WTC11 (cell line): ENCODE data around the gene LENG1. TPM values are rescaled to one million over a fixed set of nuclear protein-coding genes. Genes with fewer than 3 reads are reported as not detected.

Source experiments
- ATAC-seq: fragments of 200-7000 bp; cut with Tn5 transposase; 2 replicates; pipeline ENCODE4 v1.10.0; 2021; ENCODE audit warnings: mild to moderate bottlenecking, moderate library complexity
- CTCF ChIA-PET: fragments of 300-600 bp; sonication (Branson Sonifier 250); formaldehyde crosslinking; loops from one replicate; lab custom pipeline; 2021; ENCODE audit warnings: antibody characterized with exemption; lab: Charles Lee
- POLR2A ChIA-PET: fragments of 350-600 bp; sonication (Branson Sonifier 250); formaldehyde crosslinking; loops from one replicate; lab custom pipeline; 2021; ENCODE audit warnings: antibody characterized with exemption; lab: Charles Lee
- DNase-seq: peaks from one replicate; pipeline ENCODE4 v3.0.0; 2021; ENCODE audit warnings: low spot score
- H3K27ac Mint-ChIP-seq: 2 replicates; pipeline ENCODE4 v1.8.0; 2021; ENCODE audit warnings: mixed read lengths
- H3K27me3 Mint-ChIP-seq: 2 replicates; pipeline ENCODE4 v1.8.0; 2021; ENCODE audit warnings: low read depth, mild to moderate bottlenecking, moderate library complexity, mixed read lengths
- H3K36me3 Mint-ChIP-seq: 2 replicates; pipeline ENCODE4 v1.8.0; 2021; ENCODE audit warnings: mixed read lengths
- H3K4me1 Mint-ChIP-seq: 2 replicates; pipeline ENCODE4 v1.8.0; 2022; ENCODE audit warnings: mixed read lengths
- H3K4me3 Mint-ChIP-seq: 2 replicates; pipeline ENCODE4 v1.8.0; 2021; ENCODE audit warnings: mild to moderate bottlenecking, moderate library complexity, mixed read lengths
- H3K9me3 Mint-ChIP-seq: 2 replicates; pipeline ENCODE4 v1.8.0; 2021; ENCODE audit warnings: mixed read lengths
- ATF6 ChIP-seq: sonication (generic); formaldehyde crosslinking; IDR thresholded peaks from 2 replicates; pipeline ENCODE4 v1.8.1; 2023; ENCODE audit warnings: mild to moderate bottlenecking, missing genetic modification reagents
- E2F5 ChIP-seq: sonication (generic); formaldehyde crosslinking; IDR thresholded peaks from 2 replicates; pipeline ENCODE4 v1.8.1; 2022; ENCODE audit warnings: mild to moderate bottlenecking, moderate library complexity, missing genetic modification reagents
- GRHL2 ChIP-seq: fragments of 250-450 bp; sonication (Bioruptor Pico); IDR thresholded peaks from 2 replicates; pipeline ENCODE4 v1.8.0; 2022; ENCODE audit warnings: mild to moderate bottlenecking, moderate library complexity; ENCODE audit not compliant: insufficient replicate concordance, severe bottlenecking
- HMGA2 ChIP-seq: fragments of 250-450 bp; sonication (Bioruptor Pico); IDR thresholded peaks from 2 replicates; pipeline ENCODE4 v1.4.0; 2021; ENCODE audit warnings: mild to moderate bottlenecking, moderate library complexity
- JAZF1 ChIP-seq: fragments of 250-450 bp; sonication (Bioruptor Pico); IDR thresholded peaks from 2 replicates; pipeline ENCODE4 v1.9.0; 2021; ENCODE audit warnings: moderate library complexity, mild to moderate bottlenecking, inconsistent platforms
- NR1H2 ChIP-seq: sonication (generic); formaldehyde crosslinking; IDR thresholded peaks from 2 replicates; pipeline ENCODE4 v1.9.0; 2021; ENCODE audit warnings: mild to moderate bottlenecking, moderate library complexity, missing genetic modification reagents
- USF2 ChIP-seq: sonication (generic); formaldehyde crosslinking; IDR thresholded peaks from 2 replicates; pipeline ENCODE4 v1.8.1; 2023; ENCODE audit warnings: mild to moderate bottlenecking, missing genetic modification reagents, moderate library complexity
- ZBTB21 ChIP-seq: sonication (generic); formaldehyde crosslinking; IDR thresholded peaks from 2 replicates; pipeline ENCODE4 v1.8.1; 2023; ENCODE audit warnings: mild to moderate bottlenecking, missing genetic modification reagents, borderline replicate concordance
- ZNF138 ChIP-seq: sonication (generic); formaldehyde crosslinking; conservative IDR thresholded peaks from 2 replicates; pipeline ENCODE4 v1.8.1; 2022; ENCODE audit warnings: mild to moderate bottlenecking, moderate library complexity, missing genetic modification reagents
- total RNA-seq: library from RNA; stranded (reverse); gene quantifications from 3 replicates; pipeline ENCODE4 v1.2.3, GENCODE V29; 2021
- TF ChIP-seq, protein P1 (sequence below): fragments of 250-450 bp; sonication (Bioruptor Pico); IDR thresholded peaks from 2 replicates; pipeline ENCODE4 v1.9.0; 2021; ENCODE audit warnings: mild to moderate bottlenecking
- TF ChIP-seq, protein P2 (sequence below): fragments of 250-450 bp; sonication (Bioruptor Pico); IDR thresholded peaks from 2 replicates; pipeline ENCODE4 v1.9.0; 2021; ENCODE audit warnings: mild to moderate bottlenecking, borderline replicate concordance
- TF ChIP-seq, protein P3 (sequence below): sonication (generic); formaldehyde crosslinking; IDR thresholded peaks from 2 replicates; pipeline ENCODE4 v1.8.1; 2022; ENCODE audit warnings: mild to moderate bottlenecking, missing genetic modification reagents, moderate library complexity, borderline replicate concordance
- TF ChIP-seq, protein P4 (sequence below): sonication (generic); formaldehyde crosslinking; IDR thresholded peaks from 2 replicates; pipeline ENCODE4 v1.8.0; 2022; ENCODE audit warnings: mild to moderate bottlenecking, missing genetic modification reagents
- TF ChIP-seq, protein P5 (sequence below): sonication (generic); formaldehyde crosslinking; IDR thresholded peaks from 2 replicates; pipeline ENCODE4 v1.8.1; 2022; ENCODE audit warnings: missing genetic modification reagents, borderline replicate concordance
- TF ChIP-seq, protein P6 (sequence below): fragments of 250-450 bp; sonication (Bioruptor Pico); IDR thresholded peaks from 2 replicates; pipeline ENCODE4 v1.9.0; 2021; ENCODE audit warnings: moderate library complexity, mild to moderate bottlenecking, inconsistent platforms, borderline replicate concordance

The LENG1 gene
- total RNA-seq, 1 experiment from 2014 or later: 4.9 TPM

DNA sequence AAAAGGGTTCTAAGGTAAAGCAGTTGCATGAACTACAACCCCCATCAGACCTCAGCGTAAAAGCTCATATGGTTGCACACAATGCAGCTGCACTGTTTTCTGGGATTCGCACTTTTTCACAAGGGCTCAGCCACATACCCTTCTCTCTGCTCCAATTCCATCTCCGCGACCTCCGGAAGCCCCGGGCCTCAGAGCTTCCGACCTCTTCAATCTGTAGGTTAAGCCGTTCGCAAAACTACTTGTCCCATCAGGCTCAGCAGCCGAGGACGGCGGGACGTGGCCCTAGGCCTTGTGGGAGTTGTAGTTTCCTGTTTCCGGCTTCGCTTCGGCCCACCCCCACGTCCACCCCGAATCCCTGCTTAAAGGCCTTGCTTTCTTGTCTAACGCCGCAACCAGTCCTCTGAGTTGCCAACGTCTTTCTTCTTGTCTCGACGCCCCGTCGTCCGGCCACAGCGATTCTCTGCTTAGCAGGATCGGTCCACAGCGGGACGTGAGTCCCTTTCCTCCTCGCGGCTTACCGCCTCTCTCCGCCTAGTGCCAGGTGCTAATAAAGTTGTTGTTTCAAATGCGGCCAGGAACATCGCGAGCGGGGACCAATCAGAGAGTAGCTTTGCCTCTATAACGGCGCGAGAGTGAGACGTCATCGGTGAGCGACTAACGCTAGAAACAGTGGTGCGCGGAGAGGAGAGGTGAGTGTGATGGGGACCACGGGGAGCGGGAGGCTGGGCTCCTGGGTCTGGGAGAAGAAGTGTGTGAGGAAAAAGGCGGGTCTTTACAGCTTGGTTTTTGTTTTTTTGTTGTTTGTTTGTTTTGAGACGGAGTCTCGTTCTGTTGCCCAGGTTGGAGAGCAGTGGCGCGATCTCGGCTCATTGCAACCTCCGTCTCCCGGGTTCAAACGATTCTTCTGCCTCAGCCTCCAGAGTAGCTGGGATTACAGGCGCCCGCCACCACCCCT is 44.1 kb downstream of the LENG1 start, which contains the start of the genes PRPF31 and TFPT (continued):
- TF ChIP-seq, protein P1, sequence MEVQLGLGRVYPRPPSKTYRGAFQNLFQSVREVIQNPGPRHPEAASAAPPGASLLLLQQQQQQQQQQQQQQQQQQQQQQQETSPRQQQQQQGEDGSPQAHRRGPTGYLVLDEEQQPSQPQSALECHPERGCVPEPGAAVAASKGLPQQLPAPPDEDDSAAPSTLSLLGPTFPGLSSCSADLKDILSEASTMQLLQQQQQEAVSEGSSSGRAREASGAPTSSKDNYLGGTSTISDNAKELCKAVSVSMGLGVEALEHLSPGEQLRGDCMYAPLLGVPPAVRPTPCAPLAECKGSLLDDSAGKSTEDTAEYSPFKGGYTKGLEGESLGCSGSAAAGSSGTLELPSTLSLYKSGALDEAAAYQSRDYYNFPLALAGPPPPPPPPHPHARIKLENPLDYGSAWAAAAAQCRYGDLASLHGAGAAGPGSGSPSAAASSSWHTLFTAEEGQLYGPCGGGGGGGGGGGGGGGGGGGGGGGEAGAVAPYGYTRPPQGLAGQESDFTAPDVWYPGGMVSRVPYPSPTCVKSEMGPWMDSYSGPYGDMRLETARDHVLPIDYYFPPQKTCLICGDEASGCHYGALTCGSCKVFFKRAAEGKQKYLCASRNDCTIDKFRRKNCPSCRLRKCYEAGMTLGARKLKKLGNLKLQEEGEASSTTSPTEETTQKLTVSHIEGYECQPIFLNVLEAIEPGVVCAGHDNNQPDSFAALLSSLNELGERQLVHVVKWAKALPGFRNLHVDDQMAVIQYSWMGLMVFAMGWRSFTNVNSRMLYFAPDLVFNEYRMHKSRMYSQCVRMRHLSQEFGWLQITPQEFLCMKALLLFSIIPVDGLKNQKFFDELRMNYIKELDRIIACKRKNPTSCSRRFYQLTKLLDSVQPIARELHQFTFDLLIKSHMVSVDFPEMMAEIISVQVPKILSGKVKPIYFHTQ (CRISPR knock-in tag): 0 out of 2 replicates have a peak, but pooled peaks have one; percentile 20

DNA sequence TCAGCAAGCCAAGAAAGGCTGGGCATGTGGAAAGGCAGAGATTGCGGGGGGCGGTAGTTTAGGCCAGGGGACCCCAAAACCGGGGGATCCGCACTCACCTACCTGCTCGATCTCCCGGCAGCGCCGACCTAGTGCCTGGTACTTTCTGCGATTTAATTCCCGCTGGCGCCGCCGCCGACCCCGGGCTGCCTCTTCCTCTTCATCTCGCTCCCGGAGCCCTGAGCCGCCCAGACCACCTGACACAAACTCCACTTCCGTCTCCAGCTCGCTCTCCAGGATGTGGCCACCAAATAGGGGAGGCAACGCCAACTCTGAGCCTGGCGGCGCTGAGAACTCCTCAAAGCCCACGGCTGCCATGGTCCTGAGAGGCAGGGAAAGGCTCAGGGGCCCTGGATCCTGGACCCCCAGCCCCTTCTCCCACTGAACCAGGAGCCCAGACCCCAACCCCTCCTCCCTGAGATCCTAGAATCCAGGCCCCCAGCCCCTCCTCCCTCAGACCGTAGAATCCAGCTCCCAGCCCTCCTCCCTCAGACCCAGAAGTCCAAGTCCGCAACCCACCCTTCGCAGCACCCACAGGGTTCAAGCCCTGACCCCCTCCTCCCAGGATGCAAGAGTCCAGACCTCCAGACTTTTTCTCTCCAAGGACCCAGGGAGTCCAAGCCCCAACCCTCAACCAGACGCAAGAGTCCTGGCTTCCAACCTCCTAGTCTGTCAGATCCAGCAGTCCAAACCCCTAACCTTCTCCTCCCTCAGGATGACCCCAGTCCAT is 45.0 kb downstream of the LENG1 start:
- DNase-seq (no peak), ATAC-seq (peak; percentile 17)
- CTCF ChIA-PET: interaction anchor here (0.8 to 2.5 kb wide), 9 partner anchors 17 to 202 kb away, joined by 3 to 9 read pairs (median 3); partner anchors contain the start of gene CNOT3
- Mint-ChIP-seq H3K4me1 (peaks cover 22% of the 10 kb centered on the region), H3K36me3 (peaks cover 28% of the 10 kb centered on the region), H3K9me3 (no peaks in the 10 kb centered on the region), H3K27me3 (no peaks in the 10 kb centered on the region; the same call in 1 of the 2 replicates), H3K4me3 (peak overlapping the region; percentile 95), H3K27ac (peak overlapping the region; percentile 93)
- POLR2A ChIA-PET: interaction anchor here (0.5 to 3.1 kb wide), 5 partner anchors 11 to 247 kb away, joined by 3 to 23 read pairs (median 5); partner anchors contain the start of genes CNOT3, MYADM and NDUFA3
- no peak for TF ChIP-seq JAZF1
- TF ChIP-seq GRHL2 (CRISPR knock-in tag): no peak
- TF ChIP-seq, protein P2, sequence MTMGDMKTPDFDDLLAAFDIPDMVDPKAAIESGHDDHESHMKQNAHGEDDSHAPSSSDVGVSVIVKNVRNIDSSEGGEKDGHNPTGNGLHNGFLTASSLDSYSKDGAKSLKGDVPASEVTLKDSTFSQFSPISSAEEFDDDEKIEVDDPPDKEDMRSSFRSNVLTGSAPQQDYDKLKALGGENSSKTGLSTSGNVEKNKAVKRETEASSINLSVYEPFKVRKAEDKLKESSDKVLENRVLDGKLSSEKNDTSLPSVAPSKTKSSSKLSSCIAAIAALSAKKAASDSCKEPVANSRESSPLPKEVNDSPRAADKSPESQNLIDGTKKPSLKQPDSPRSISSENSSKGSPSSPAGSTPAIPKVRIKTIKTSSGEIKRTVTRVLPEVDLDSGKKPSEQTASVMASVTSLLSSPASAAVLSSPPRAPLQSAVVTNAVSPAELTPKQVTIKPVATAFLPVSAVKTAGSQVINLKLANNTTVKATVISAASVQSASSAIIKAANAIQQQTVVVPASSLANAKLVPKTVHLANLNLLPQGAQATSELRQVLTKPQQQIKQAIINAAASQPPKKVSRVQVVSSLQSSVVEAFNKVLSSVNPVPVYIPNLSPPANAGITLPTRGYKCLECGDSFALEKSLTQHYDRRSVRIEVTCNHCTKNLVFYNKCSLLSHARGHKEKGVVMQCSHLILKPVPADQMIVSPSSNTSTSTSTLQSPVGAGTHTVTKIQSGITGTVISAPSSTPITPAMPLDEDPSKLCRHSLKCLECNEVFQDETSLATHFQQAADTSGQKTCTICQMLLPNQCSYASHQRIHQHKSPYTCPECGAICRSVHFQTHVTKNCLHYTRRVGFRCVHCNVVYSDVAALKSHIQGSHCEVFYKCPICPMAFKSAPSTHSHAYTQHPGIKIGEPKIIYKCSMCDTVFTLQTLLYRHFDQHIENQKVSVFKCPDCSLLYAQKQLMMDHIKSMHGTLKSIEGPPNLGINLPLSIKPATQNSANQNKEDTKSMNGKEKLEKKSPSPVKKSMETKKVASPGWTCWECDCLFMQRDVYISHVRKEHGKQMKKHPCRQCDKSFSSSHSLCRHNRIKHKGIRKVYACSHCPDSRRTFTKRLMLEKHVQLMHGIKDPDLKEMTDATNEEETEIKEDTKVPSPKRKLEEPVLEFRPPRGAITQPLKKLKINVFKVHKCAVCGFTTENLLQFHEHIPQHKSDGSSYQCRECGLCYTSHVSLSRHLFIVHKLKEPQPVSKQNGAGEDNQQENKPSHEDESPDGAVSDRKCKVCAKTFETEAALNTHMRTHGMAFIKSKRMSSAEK: no peak
- no peak for TF ChIP-seq E2F5 (CRISPR knock-in tag)
- TF ChIP-seq, protein P3, sequence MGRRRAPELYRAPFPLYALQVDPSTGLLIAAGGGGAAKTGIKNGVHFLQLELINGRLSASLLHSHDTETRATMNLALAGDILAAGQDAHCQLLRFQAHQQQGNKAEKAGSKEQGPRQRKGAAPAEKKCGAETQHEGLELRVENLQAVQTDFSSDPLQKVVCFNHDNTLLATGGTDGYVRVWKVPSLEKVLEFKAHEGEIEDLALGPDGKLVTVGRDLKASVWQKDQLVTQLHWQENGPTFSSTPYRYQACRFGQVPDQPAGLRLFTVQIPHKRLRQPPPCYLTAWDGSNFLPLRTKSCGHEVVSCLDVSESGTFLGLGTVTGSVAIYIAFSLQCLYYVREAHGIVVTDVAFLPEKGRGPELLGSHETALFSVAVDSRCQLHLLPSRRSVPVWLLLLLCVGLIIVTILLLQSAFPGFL (CRISPR knock-in tag): no peak
- TF ChIP-seq, protein P4, sequence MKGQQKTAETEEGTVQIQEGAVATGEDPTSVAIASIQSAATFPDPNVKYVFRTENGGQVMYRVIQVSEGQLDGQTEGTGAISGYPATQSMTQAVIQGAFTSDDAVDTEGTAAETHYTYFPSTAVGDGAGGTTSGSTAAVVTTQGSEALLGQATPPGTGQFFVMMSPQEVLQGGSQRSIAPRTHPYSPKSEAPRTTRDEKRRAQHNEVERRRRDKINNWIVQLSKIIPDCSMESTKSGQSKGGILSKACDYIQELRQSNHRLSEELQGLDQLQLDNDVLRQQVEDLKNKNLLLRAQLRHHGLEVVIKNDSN (CRISPR knock-in tag): peak; percentile 20; the same call in 1 of the 2 replicates
- TF ChIP-seq, protein P5, sequence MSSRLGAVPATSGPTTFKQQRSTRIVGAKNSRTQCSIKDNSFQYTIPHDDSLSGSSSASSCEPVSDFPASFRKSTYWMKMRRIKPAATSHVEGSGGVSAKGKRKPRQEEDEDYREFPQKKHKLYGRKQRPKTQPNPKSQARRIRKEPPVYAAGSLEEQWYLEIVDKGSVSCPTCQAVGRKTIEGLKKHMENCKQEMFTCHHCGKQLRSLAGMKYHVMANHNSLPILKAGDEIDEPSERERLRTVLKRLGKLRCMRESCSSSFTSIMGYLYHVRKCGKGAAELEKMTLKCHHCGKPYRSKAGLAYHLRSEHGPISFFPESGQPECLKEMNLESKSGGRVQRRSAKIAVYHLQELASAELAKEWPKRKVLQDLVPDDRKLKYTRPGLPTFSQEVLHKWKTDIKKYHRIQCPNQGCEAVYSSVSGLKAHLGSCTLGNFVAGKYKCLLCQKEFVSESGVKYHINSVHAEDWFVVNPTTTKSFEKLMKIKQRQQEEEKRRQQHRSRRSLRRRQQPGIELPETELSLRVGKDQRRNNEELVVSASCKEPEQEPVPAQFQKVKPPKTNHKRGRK: no peak
- no peak for TF ChIP-seq ZBTB21 (CRISPR knock-in tag)
- TF ChIP-seq NR1H2: no peak
- TF ChIP-seq, protein P6, sequence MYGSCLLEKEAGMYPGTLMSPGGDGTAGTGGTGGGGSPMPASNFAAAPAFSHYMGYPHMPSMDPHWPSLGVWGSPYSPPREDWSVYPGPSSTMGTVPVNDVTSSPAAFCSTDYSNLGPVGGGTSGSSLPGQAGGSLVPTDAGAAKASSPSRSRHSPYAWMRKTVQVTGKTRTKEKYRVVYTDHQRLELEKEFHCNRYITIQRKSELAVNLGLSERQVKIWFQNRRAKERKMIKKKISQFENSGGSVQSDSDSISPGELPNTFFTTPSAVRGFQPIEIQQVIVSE: no peak
- peak; percentile 42; the same call in 1 of the 2 replicates for TF ChIP-seq USF2 (CRISPR knock-in tag)
- no peak for TF ChIP-seq ZNF138 (CRISPR knock-in tag)
- no peak for TF ChIP-seq HMGA2 (CRISPR knock-in tag)
- TF ChIP-seq ATF6: no peak
